Hepatocyte (in vitro differentiated cells): ENCODE data around the gene RGS8. TPM values are rescaled to one million over a fixed set of nuclear protein-coding genes. Genes with fewer than 3 reads are reported as not detected.

Source experiments
- DNase-seq: peaks from one replicate; pipeline ENCODE4 v3.0.0-alpha.2; 2016; ENCODE audit warnings: low spot score
- H2AFZ ChIP-seq: fragments of 200-600 bp; sonication (generic); 2 replicates; pipeline ENCODE4 v1.6.0; 2016; ENCODE audit warnings: antibody characterized with exemption, mild to moderate bottlenecking
- H3K27ac ChIP-seq: fragments of 200-600 bp; sonication (generic); 2 replicates; pipeline ENCODE4 v1.5.1; 2016; ENCODE audit warnings: mild to moderate bottlenecking
- H3K27me3 ChIP-seq: fragments of 200-600 bp; sonication (generic); 2 replicates; pipeline ENCODE4 v1.6.1; 2016
- H3K36me3 ChIP-seq: fragments of 200-600 bp; sonication (generic); replicated peaks from 2 replicates; pipeline ENCODE4 v1.5.1; 2016; ENCODE audit warnings: low read depth; ENCODE audit not compliant: insufficient read depth
- H3K4me1 ChIP-seq: fragments of 200-600 bp; sonication (generic); 2 replicates; pipeline ENCODE4 v1.5.1; 2016; ENCODE audit warnings: mild to moderate bottlenecking, moderate library complexity; ENCODE audit not compliant: insufficient read depth
- H3K4me2 ChIP-seq: fragments of 200-600 bp; sonication (generic); 2 replicates; pipeline ENCODE4 v1.6.0; 2016
- H3K4me3 ChIP-seq: fragments of 200-600 bp; sonication (generic); 2 replicates; pipeline ENCODE4 v1.5.1; 2016; ENCODE audit warnings: mild to moderate bottlenecking
- H3K79me2 ChIP-seq: fragments of 200-600 bp; sonication (generic); 2 replicates; pipeline ENCODE4 v1.6.0; 2017; ENCODE audit warnings: mild to moderate bottlenecking
- H3K9me2 ChIP-seq: fragments of 200-600 bp; sonication (generic); replicated peaks from 2 replicates; pipeline ENCODE4 v1.6.0; 2017; ENCODE audit warnings: mild to moderate bottlenecking; ENCODE audit not compliant: insufficient read depth
- H3K9me3 ChIP-seq: fragments of 200-600 bp; sonication (generic); 2 replicates; pipeline ENCODE4 v1.5.1; 2016; ENCODE audit warnings: low read depth, mild to moderate bottlenecking
- H4K20me1 ChIP-seq: fragments of 200-600 bp; sonication (generic); 2 replicates; pipeline ENCODE4 v1.6.0; 2016; ENCODE audit warnings: mild to moderate bottlenecking; ENCODE audit not compliant: insufficient read depth, poor library complexity, severe bottlenecking
- EZH2 ChIP-seq: fragments of 200-600 bp; sonication (generic); IDR thresholded peaks from 2 replicates; pipeline ENCODE4 v1.6.1; 2016; ENCODE audit warnings: antibody characterized with exemption, mild to moderate bottlenecking, borderline replicate concordance
- EZH2phosphoT487 ChIP-seq: fragments of 200-600 bp; sonication (generic); IDR thresholded peaks from one replicate; pipeline ENCODE4 v1.6.1; 2018; ENCODE audit warnings: antibody characterized with exemption, mild to moderate bottlenecking, low read depth, moderate library complexity; ENCODE audit not compliant: unreplicated experiment, severe bottlenecking
- WGBS: methylation state at CpG from one replicate; pipeline ENCODE4 v1.1.6; 2016; ENCODE audit warnings: low lambda C conversion rate; ENCODE audit errors: missing lambda C conversion rate; 5-methylcytosine and 5-hydroxymethylcytosine counted together
- polyA plus RNA-seq: library from polyadenylated mRNA; unstranded; fragments of >200 nt; fragmentation: Nextera tagmentation; extraction: Ambion mirVana; gene quantifications from 2 replicates; pipeline ENCODE4 v1.2.1, GENCODE V29; 2016
- total RNA-seq: library from RNA; depleted of rRNA; stranded (reverse); fragments of >200 nt; gene quantifications from 2 replicates; pipeline ENCODE4 v1.2.3, GENCODE V29; 2014
- TF ChIP-seq, protein P1 (sequence below): fragments of 200-600 bp; sonication (generic); IDR thresholded peaks from 2 replicates; pipeline ENCODE4 v1.5.1; 2016; ENCODE audit warnings: antibody characterized with exemption, mild to moderate bottlenecking; ENCODE audit not compliant: poor library complexity

Gene RGS8
- total and polyA plus RNA-seq, 2 experiments from 2014 or later: not detected

DNA sequence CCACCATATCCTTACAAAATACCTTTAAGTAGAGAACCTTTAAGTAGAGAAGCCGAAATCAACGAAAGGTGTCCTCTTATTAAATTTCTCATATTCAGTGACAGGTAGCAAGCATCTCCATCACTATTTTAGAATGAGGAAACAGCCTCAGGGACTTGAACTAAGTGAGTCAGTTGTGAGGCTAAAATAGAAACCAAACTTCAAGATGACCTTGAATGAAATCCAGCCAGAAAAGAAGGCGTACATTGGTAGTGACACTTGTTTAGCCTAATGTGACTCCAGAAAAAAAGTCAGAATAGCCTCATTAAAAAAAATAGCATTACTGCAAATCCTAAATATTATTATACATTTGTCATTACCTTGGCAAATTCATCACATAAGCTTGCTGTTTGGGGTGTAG is 20.1 kb downstream of the RGS8 start:
- Histone ChIP-seq H3K9me3 (no peaks in the 10 kb centered on the region), H2AFZ (no peak overlapping the region), H3K36me3 (no peaks in the 10 kb centered on the region), H3K4me1 (no peaks in the 10 kb centered on the region), H3K79me2 (no peaks in the 10 kb centered on the region), H4K20me1 (no peaks in the 10 kb centered on the region), H3K9me2 (no peaks in the 10 kb centered on the region), H3K4me3 (no peak overlapping the region), H3K4me2 (no peak overlapping the region), H3K27ac (no peak overlapping the region), H3K27me3 (no peaks in the 10 kb centered on the region)
- no peak for TF ChIP-seq EZH2
- TF ChIP-seq, protein P1, sequence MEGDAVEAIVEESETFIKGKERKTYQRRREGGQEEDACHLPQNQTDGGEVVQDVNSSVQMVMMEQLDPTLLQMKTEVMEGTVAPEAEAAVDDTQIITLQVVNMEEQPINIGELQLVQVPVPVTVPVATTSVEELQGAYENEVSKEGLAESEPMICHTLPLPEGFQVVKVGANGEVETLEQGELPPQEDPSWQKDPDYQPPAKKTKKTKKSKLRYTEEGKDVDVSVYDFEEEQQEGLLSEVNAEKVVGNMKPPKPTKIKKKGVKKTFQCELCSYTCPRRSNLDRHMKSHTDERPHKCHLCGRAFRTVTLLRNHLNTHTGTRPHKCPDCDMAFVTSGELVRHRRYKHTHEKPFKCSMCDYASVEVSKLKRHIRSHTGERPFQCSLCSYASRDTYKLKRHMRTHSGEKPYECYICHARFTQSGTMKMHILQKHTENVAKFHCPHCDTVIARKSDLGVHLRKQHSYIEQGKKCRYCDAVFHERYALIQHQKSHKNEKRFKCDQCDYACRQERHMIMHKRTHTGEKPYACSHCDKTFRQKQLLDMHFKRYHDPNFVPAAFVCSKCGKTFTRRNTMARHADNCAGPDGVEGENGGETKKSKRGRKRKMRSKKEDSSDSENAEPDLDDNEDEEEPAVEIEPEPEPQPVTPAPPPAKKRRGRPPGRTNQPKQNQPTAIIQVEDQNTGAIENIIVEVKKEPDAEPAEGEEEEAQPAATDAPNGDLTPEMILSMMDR: no peak
- no peak for TF ChIP-seq EZH2phosphoT487
- DNase-seq: no peak
- 94% methylated on average over 3 of the region's 3 CpGs for WGBS

GRCh38 chr1:182662956-182663355 is 21.4 kb downstream of the RGS8 start:
- no peak overlapping the region for H3K4me3 ChIP-seq

DNA sequence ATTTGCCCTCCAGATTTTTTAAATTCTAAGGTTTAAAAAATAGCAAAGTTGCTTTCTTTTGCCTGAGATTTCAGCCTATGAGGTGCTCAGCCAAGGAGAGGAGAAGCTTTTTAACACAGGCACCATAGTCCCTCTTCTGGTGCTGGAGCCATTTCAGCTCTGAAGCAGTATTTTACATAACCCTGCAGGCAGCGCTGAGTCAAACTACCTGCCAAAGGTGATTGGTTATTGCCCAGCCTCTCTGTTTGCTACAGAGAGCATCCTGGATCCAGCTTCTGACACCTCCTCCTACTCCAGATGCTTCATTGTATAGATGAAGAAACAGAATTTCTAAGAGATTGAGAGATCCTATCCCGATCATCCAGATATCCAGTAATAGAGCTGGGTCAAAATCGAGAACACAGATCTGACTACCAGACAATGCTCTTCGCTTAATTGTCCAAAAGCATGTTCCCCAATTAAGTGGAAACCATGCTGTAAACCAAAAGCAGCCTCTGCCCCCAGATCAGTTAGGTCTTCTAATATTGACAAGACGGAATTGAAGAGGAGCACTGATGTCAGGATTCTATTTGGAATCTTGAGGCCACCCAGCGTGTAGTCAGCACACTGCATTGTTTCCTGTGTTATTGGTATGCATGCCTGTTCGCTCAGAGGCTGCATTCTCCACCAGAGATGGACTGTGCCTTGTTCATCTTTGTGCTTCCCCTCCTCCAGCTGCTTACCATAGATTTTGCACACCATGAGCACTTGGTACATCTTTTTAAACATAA is 22.1 kb downstream of the RGS8 start:
- H3K4me3 ChIP-seq: no peak overlapping the region
- H3K27ac ChIP-seq: no peak overlapping the region
- H3K36me3 ChIP-seq: no peaks in the 10 kb centered on the region
- no peaks in the 10 kb centered on the region for H3K9me3 ChIP-seq
- no peaks in the 10 kb centered on the region for H3K27me3 ChIP-seq
- no peaks in the 10 kb centered on the region for H3K9me2 ChIP-seq
- no peaks in the 10 kb centered on the region for H4K20me1 ChIP-seq
- H2AFZ ChIP-seq: no peak overlapping the region
- no peaks in the 10 kb centered on the region for H3K79me2 ChIP-seq
- TF ChIP-seq EZH2phosphoT487: no peak
- TF ChIP-seq, protein P1: no peak
- DNase-seq: no peak
- no peaks in the 10 kb centered on the region for H3K4me1 ChIP-seq
- WGBS: 66% methylated on average over 7 of the region's 7 CpGs
- H3K4me2 ChIP-seq: no peak overlapping the region

More at GRCh38 chr1:182662956-182663355, 21.4 kb downstream of the RGS8 start:
- no peaks in the 10 kb centered on the region for H4K20me1 ChIP-seq
- no peaks in the 10 kb centered on the region for H3K9me3 ChIP-seq
- H3K4me1 ChIP-seq: no peaks in the 10 kb centered on the region
- H3K9me2 ChIP-seq: no peaks in the 10 kb centered on the region
- TF ChIP-seq EZH2: no peak
- no peak for TF ChIP-seq EZH2phosphoT487
- TF ChIP-seq, protein P1: no peak
- H3K4me2 ChIP-seq: no peak overlapping the region
- H3K79me2 ChIP-seq: no peaks in the 10 kb centered on the region
- no peak for DNase-seq
- no peaks in the 10 kb centered on the region for H3K27me3 ChIP-seq
- H2AFZ ChIP-seq: no peak overlapping the region
- H3K27ac ChIP-seq: no peak overlapping the region
- 81% methylated on average over 3 of the region's 3 CpGs for WGBS
- H3K36me3 ChIP-seq: no peaks in the 10 kb centered on the region
